ENCODE results near the gene OR52H1. TPM values are rescaled to one million over a fixed set of nuclear protein-coding genes. Genes with fewer than 3 reads are reported as not detected.

The OR52H1 gene
- total and polyA plus RNA-seq, 2 experiments from 2014 or later = not detected

- H2AFZ ChIP-seq = no peak overlapping the region
- no peak overlapping the region for H3K4me3 ChIP-seq
- no peaks in the 10 kb centered on the region for H3K27me3 ChIP-seq (replicated peaks; ENCODE audit: insufficient read depth)
- H3K9me2 ChIP-seq (ENCODE audit: insufficient read depth) = peaks cover 3% of the 10 kb centered on the region
- no peak overlapping the region for H3K4me2 ChIP-seq (ENCODE audit: unreplicated experiment)
- TF ChIP-seq EZH2 (IDR thresholded peaks at IDR 0.05; ENCODE audit: insufficient read depth, poor library complexity, severe bottlenecking) = no peak
- no peak for TF ChIP-seq EZH2phosphoT487 (IDR thresholded peaks at IDR 0.05; ENCODE audit: insufficient read depth, low read depth)
- in situ Hi-C loops (cut with MboI) = no loop called here
- no peaks in the 10 kb centered on the region for H3K36me3 ChIP-seq (ENCODE audit: low read depth)
- H4K20me1 ChIP-seq (ENCODE audit: insufficient read depth) = no peaks in the 10 kb centered on the region
- no peaks in the 10 kb centered on the region for H3F3A ChIP-seq (ENCODE audit: insufficient read depth)
- no peak for DNase-seq
- H3K9ac ChIP-seq = no peak overlapping the region
- no peaks in the 10 kb centered on the region for H3K4me1 ChIP-seq (ENCODE audit: insufficient read depth)
- H3K27ac ChIP-seq = no peak overlapping the region
- H3K9me3 ChIP-seq (ENCODE audit: low read depth) = no peaks in the 10 kb centered on the region
- H3K79me2 ChIP-seq (ENCODE audit: insufficient read depth) = no peaks in the 10 kb centered on the region
Measured at GRCh38 chr11:5536482-5536881, 11.9 kb downstream of the OR52H1 start.

GRCh38 chr11:5534046-5534445 is 14.3 kb downstream of the OR52H1 start:
- H3K9me3 ChIP-seq (ENCODE audit: low read depth) = no peaks in the 10 kb centered on the region
- in situ Hi-C loops (cut with MboI) = no loop called here
- 64 to 77% methylated on average over 1 of the region's 1 CpG for WGBS, 2 experiments (ENCODE audit: low coverage in 1 of 2, low lambda C conversion rate in 2 of 2, missing lambda C conversion rate in 2 of 2)
- no peak overlapping the region for H3K4me2 ChIP-seq (ENCODE audit: unreplicated experiment)
- H3K4me3 ChIP-seq = no peak overlapping the region
- no peak overlapping the region for H2AFZ ChIP-seq
- no peaks in the 10 kb centered on the region for H3K27me3 ChIP-seq (replicated peaks; ENCODE audit: insufficient read depth)
- no peaks in the 10 kb centered on the region for H3K36me3 ChIP-seq (ENCODE audit: low read depth)
- H3K9ac ChIP-seq = no peak overlapping the region
- no peak for DNase-seq
- no peaks in the 10 kb centered on the region for H3K79me2 ChIP-seq (ENCODE audit: insufficient read depth)
- TF ChIP-seq EZH2 (IDR thresholded peaks at IDR 0.05; ENCODE audit: insufficient read depth, poor library complexity, severe bottlenecking) = no peak
- TF ChIP-seq EZH2phosphoT487 (IDR thresholded peaks at IDR 0.05; ENCODE audit: insufficient read depth, low read depth) = no peak
- H3K9me2 ChIP-seq (ENCODE audit: insufficient read depth) = no peaks in the 10 kb centered on the region; the same call in 1 of the 2 replicates
- H4K20me1 ChIP-seq (ENCODE audit: insufficient read depth) = no peaks in the 10 kb centered on the region
- no peaks in the 10 kb centered on the region for H3F3A ChIP-seq (ENCODE audit: insufficient read depth)
- H3K27ac ChIP-seq = no peak overlapping the region
- H3K4me1 ChIP-seq (ENCODE audit: insufficient read depth) = no peaks in the 10 kb centered on the region

- in situ Hi-C loops (cut with MboI) = no loop called here
- no peak overlapping the region for H2AFZ ChIP-seq
- no peak overlapping the region for H3K27ac ChIP-seq
- no peaks in the 10 kb centered on the region for H3K9me3 ChIP-seq (ENCODE audit: low read depth)
- no peaks in the 10 kb centered on the region for H3K4me1 ChIP-seq (ENCODE audit: insufficient read depth)
- H3K4me3 ChIP-seq = no peak overlapping the region
- H3K27me3 ChIP-seq (replicated peaks; ENCODE audit: insufficient read depth) = no peaks in the 10 kb centered on the region
- no peaks in the 10 kb centered on the region for H3F3A ChIP-seq (ENCODE audit: insufficient read depth)
- H3K9ac ChIP-seq = no peak overlapping the region
- no peaks in the 10 kb centered on the region for H3K9me2 ChIP-seq (ENCODE audit: insufficient read depth)
- WGBS, 2 experiments (ENCODE audit: low coverage in 1 of 2, low lambda C conversion rate in 2 of 2, missing lambda C conversion rate in 2 of 2) = 22 to 27% methylated on average over 2 of the region's 2 CpGs
- no peaks in the 10 kb centered on the region for H4K20me1 ChIP-seq (ENCODE audit: insufficient read depth)
- no peak for DNase-seq
- TF ChIP-seq EZH2 (IDR thresholded peaks at IDR 0.05; ENCODE audit: insufficient read depth, poor library complexity, severe bottlenecking) (no peak), EZH2phosphoT487 (IDR thresholded peaks at IDR 0.05; ENCODE audit: insufficient read depth, low read depth) (no peak)
- no peaks in the 10 kb centered on the region for H3K36me3 ChIP-seq (ENCODE audit: low read depth)
- H3K4me2 ChIP-seq (ENCODE audit: unreplicated experiment) = no peak overlapping the region
- H3K79me2 ChIP-seq (ENCODE audit: insufficient read depth) = no peaks in the 10 kb centered on the region
Measured at GRCh38 chr11:5531053-5531831, 17.1 kb downstream of the OR52H1 start.

GRCh38 chr11:5528495-5528894 is 19.8 kb downstream of the OR52H1 start:
- no peaks in the 10 kb centered on the region for H4K20me1 ChIP-seq (ENCODE audit: insufficient read depth)
- H3K4me2 ChIP-seq (ENCODE audit: unreplicated experiment) = no peak overlapping the region
- WGBS, 2 experiments (ENCODE audit: low coverage in 1 of 2, low lambda C conversion rate in 2 of 2, missing lambda C conversion rate in 2 of 2) = 0 to 7% methylated on average over 1 of the region's 1 CpG
- DNase-seq = no peak
- H3K4me1 ChIP-seq (ENCODE audit: insufficient read depth) = no peaks in the 10 kb centered on the region
- in situ Hi-C loops (cut with MboI) = no loop called here
- H3K27me3 ChIP-seq (replicated peaks; ENCODE audit: insufficient read depth) = no peaks in the 10 kb centered on the region
- H2AFZ ChIP-seq = no peak overlapping the region
- no peaks in the 10 kb centered on the region for H3K36me3 ChIP-seq (ENCODE audit: low read depth)
- no peaks in the 10 kb centered on the region for H3F3A ChIP-seq (ENCODE audit: insufficient read depth)
- no peaks in the 10 kb centered on the region for H3K9me3 ChIP-seq (ENCODE audit: low read depth)
- no peaks in the 10 kb centered on the region for H3K79me2 ChIP-seq (ENCODE audit: insufficient read depth)
- no peak overlapping the region for H3K4me3 ChIP-seq
- TF ChIP-seq EZH2 (IDR thresholded peaks at IDR 0.05; ENCODE audit: insufficient read depth, poor library complexity, severe bottlenecking) (no peak), EZH2phosphoT487 (IDR thresholded peaks at IDR 0.05; ENCODE audit: insufficient read depth, low read depth) (no peak)
- H3K27ac ChIP-seq = no peak overlapping the region
- H3K9me2 ChIP-seq (ENCODE audit: insufficient read depth) = no peaks in the 10 kb centered on the region
- no peak overlapping the region for H3K9ac ChIP-seq
